Measurements from ENCODE around the gene SAMM50.

Gene SAMM50

GRCh38 chr22:43980996-43981395 lies 25.8 kb downstream of the SAMM50 start:
- DNase-seq: no peak

- DNase-seq: no peak
Observed at GRCh38 chr22:43983808-43984207, 28.6 kb downstream of the SAMM50 start.

- DNase-seq: no peak
Observed at GRCh38 chr22:43985532-43985931, 30.3 kb downstream of the SAMM50 start.

GRCh38 chr22:43988116-43988820 lies 33.0 kb downstream of the SAMM50 start:
- DNase-seq: no peak

GRCh38 chr22:43988960-43989359 lies 33.7 kb downstream of the SAMM50 start:
- no peak for DNase-seq

- no peak for DNase-seq
Observed at GRCh38 chr22:43990044-43990443, 34.8 kb downstream of the SAMM50 start.

GRCh38 chr22:43991316-43992020 lies 36.2 kb downstream of the SAMM50 start:
- no peak for DNase-seq

GRCh38 chr22:43992331-43992821 lies 37.1 kb downstream of the SAMM50 start:
- no peak for DNase-seq

GRCh38 chr22:43993072-43993760 lies 38.0 kb downstream of the SAMM50 start:
- DNase-seq: no peak

GRCh38 chr22:43994006-43994405 lies 38.8 kb downstream of the SAMM50 start:
- DNase-seq: no peak

- DNase-seq: no peak
Observed at GRCh38 chr22:43994416-43994815, 39.2 kb downstream of the SAMM50 start.

GRCh38 chr22:43995057-43995685 lies 39.9 kb downstream of the SAMM50 start:
- no peak for DNase-seq

GRCh38 chr22:43995798-43996169 lies 40.5 kb downstream of the SAMM50 start:
- DNase-seq: no peak

- no peak for DNase-seq
Observed at GRCh38 chr22:43996170-43996980, 41.1 kb downstream of the SAMM50 start.

GRCh38 chr22:43996981-43997265 lies 41.7 kb downstream of the SAMM50 start:
- DNase-seq: no peak

- DNase-seq: no peak
Observed at GRCh38 chr22:43998679-43999264, 43.5 kb downstream of the SAMM50 start.

GRCh38 chr22:43999378-43999777 lies 44.1 kb downstream of the SAMM50 start:
- no peak for DNase-seq

- no peak for DNase-seq
Observed at GRCh38 chr22:44000123-44000522, 44.9 kb downstream of the SAMM50 start.

- no peak for DNase-seq
Observed at GRCh38 chr22:44001521-44001920, 46.3 kb downstream of the SAMM50 start.

GRCh38 chr22:44002324-44002723 lies 47.1 kb downstream of the SAMM50 start:
- DNase-seq: no peak

GRCh38 chr22:44002997-44003396 lies 47.8 kb downstream of the SAMM50 start:
- no peak for DNase-seq

GRCh38 chr22:44003405-44004103 lies 48.3 kb downstream of the SAMM50 start:
- no peak for DNase-seq

All from NCI-H524 treated with DMSO at 0.1 percent for 48 hours (cell line).